Stimulated activated CD4-positive, alpha-beta T cell treated with anti-CD3 and anti-CD28 coated beads, Interleukin-2, amount 100 ng/mL, for 4 hours (primary cell): Measurements from ENCODE around the gene TMPRSS13.

Source experiments
- DNase-seq: peaks from one replicate; pipeline ENCODE4 v3.0.0-alpha.2; 2020; ENCODE audit warnings: low read depth

Gene TMPRSS13

DNA sequence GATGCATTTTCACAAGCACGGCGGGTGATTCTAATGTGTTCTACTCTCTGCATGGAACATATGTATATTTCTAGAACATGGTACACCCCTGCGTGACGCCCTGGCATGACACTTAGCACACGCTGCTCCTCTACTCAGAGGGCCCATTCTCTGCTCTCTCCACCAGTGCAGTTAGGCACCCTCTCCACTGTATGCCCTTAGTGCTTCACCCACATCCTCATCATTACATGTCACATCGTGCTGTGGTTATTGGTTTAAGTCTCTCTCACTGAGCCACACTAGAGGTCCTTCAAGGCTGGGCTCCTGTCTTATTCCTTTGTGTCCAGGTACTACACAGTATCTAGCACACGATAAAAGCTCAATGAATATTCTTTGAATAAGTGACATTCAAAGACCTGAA lies 16.7 kb downstream of the TMPRSS13 start:
- DNase-seq: no peak

DNA sequence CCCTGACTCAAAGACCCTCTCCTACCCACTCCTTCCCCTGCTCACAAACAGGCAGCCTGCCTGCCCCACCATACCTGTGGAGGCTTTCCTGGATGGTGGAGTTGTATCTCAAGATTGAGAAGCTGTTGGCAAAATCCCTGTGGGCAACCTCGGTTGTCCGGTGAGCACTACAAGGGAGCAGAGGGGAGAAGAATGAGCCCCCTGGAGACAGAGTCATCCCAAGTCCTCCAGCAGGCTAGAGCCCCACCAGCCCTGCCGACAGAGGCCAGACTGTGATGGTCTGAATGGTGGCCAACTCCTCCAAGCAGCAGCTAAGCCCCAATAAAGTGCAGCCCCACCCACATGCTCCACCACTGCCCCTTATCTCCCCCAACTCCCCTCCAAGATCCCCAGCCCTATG lies 17.5 kb downstream of the TMPRSS13 start:
- no peak for DNase-seq

DNA sequence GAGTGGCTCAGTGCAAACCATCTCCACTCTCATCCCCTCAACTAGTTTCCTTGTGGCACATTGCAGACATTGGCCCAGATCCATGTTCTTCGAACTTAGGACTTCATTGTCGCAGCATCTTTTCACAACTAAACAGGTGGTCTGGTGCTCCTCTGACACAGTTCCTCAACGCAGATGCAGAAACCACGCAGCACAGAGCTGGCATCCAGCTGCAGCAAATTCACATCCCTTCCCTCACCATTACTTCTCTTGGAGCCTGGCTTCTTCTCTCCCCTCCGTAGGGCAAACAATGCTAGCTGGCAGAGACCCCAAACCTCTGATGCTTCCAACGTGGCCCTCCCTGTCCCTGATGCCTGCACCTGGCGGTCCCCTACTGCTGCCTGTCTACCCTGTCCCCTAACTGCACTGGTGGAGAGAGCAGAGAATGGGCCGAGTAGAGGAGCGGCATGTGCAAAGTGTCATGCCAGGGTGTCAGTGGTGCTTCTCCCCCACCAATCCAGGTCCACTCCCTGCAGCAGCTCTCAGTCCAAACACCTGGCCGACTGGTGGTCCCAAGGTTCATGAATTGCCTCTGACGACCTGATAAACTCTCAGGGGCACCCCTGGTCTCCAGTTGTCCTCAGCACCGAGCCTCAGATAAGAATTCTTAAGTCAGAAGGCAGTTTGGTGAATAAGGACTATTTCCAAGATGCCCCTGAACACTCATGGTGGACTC lies 18.1 kb downstream of the TMPRSS13 start:
- DNase-seq: no peak

DNA sequence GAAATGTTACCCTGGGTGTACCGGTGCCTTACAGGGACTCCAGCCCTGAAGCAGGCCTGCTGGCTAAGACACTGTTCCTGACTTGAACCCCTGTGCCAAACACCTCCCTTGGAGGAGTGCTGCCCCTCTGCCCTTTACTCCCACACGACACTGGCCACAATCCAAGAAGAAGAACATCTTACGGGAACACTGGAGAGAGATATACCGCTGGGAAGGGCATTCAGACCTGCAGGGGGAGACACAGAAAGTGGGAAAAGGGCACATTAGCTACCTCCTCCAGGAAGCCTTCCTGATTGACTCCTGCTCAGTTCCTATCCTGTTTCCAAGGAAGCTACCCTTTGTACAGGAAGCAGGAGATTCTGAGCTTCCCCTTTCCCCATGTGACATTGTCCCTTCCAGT lies 18.7 kb downstream of the TMPRSS13 start:
- DNase-seq: no peak

DNA sequence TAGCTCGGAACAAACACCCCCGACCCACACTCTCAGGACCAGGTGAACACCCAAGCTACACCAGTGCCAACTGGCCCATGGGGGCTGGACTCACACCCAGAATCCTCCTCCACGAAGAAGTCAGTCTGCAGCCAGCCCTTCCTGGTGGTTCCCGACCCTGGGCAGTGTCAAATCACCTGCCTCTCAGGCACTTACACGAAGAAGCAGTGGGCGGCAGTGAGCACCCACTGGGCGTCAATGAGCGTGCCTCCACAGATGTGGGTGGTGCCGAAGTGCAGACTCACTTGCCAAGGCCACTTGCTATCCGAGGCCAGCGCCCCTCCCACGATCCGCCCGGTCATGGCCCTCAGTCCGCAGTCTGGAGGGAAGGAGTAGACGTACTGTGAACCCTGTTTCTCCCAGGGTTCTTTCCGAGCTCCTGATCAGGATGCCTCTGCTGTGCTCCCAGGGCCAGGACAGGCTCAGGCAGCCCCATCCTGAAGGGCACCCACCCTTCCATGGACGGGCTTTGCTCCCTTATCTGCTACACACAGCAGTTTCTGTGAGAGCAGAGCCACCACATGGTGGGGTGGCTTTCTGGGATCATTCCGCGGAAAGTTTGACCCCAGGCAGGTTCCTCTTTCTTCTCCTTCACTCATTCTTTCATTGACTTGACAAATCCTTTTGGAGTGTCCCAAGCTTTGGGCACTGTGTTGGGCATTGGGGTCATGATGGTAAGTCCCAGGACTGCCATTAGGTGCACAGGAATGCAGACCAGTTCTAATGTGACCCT lies 19.4 kb downstream of the TMPRSS13 start:
- no peak for DNase-seq

DNA sequence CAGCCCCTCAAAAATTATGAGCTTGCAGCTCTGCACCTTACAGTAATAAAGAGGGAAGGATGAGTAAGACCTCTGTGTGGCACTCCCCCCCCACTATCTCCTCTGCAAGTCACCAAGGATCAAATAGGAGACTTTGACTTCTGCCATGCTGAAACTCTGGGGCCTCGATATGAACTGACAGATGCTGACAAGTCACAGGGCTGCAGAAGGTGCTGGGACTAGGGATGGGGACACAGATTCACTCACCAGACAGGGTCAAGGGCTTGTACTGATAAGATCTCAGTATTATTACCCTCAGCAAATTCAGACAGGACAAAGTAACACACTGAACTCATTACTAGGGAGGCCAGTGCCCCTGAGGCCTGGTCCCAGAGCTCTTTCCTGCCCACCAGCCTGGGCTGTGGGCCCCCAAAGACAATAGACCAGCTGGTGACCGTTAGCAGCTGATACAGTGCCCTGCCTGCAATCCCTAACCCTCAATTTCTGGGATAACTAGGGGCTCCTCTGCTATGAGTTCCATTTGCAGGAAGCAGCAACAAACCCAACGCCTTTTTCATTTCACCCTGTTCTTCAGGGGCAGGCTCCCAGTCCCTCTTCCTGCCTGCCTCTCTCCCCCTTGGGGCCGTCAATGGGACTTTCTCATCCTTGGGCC lies 20.1 kb downstream of the TMPRSS13 start:
- DNase-seq: no peak

DNA sequence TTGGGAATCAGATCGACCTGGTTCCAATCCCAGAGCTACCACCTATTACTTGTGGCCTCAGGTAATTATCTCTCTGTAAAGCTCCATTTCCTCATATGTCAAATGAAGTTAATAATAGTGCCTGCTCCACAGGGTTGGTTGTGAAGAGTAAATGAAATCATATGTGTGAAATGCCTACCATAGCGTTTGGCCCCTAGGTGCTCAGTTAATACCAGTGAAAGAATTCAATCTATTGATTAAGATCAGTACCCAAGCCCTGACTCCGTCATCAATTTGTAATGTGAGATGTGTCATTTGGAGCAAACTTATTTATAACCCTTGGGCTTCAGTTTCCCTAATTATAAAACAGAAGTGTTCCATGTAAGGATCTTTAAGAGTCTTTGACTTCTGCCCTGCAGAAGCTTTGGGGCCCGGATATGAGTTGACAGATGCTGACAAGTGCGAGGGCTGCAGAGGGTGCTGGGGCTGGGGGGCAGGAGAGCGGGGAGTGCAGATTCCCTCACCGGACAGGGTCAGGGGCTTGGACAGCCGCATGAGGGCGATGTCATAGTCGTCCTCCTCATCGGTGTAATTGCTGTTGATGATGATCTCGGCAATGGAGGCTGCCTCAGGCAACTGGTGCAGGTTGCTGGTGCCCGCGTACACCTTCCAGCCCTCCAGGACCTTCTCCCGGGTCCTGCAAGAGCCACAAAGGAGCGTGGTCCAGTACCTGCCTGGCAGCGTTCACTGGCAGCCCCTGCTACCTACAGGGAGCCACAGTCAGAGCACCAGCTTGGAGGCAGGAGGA lies 20.9 kb downstream of the TMPRSS13 start:
- DNase-seq: no peak

DNA sequence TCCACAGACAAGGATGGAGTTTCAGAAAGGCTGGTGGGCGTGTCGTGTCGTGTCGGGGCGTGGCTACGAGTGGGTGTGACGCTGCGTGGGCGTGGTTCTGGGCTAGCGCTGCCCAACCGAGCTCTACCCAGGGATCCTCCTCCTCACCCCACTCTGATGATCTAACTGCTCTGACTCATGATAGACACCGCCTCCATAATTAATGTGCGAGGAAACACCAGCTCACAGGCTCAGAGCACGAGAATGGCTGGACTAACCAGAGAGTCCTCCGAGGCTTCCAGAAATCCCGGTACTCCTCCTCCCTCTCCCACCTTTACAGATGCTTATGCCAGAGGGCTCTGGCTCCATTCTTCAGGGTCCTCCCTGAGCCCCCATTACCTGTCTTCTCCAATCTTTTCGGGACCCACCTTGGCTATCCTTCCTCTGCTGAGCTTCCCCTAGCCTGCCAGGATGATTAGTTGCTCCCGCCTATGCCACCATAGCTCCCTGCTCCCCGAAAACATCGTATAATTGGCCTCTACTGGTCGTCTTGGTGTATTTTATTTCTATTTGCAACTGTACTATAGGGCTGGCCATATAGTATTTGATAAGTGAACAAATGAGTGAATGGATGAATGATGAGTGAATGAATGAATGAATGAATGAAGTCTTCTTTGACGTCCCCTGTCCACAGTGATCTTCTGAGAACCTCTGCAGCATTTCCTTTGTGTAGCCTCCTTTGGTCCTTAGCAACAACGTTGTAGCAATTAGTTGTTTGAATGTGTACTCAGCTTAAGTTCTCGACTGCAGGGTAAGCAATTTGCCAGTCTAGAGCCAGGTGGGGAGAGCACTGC lies 21.7 kb downstream of the TMPRSS13 start:
- peak; percentile 71 for DNase-seq

DNA sequence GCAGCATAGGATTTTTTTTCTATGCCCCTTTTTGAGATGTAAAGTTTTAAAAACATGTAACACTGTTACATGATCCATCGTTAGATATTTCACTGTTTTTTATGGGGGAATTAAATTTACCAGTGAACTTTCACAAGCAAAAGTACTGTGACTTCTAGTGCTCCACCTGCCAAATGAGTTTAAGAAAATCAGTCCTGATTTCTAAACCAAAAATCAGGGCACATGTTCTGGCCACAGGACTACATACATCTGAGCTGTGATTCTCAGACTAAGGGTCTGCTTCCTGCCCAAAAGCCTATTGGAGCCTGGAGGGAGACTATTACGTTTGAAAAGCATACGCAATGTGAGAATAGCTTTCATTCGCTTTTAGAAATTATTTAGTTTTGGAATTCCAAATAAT lies 22.5 kb downstream of the TMPRSS13 start:
- DNase-seq: no peak

DNA sequence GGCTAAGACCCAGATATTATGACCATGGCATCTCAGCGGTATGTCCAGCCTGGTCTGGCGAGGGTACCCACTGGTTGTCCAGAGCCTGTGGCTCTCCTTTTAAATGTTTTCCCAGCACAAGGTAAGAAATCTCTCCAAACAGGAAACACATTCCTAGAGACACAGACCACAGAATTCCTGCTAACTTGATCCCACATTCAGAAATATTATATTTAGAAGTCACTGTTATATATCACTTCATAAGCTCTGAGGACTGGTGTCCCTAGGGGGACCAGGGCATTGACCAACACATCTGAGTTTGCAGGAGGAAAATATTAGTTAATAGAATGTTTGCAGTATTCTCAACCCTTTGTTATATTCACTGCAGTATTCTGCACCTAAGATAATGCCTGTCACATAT lies 23.1 kb downstream of the TMPRSS13 start:
- no peak for DNase-seq

DNA sequence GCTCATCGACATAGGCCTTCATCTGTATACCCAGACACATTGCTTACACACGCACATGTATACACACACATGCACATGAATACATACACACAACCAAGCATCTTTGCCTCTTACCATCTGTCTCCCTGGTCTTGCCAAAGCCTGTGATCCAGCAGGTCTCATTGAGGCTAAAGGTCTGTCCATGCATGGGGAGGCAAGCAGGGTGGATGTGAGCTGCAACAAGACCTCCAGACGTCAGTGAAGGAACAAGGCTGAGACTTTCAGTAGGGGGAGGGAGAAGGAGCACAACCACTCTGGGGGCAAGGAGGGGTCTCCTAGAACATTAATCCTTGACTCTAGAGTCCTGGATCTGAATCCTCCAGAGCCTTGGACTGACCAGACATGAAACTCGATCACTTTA lies 23.7 kb downstream of the TMPRSS13 start:
- no peak for DNase-seq

DNA sequence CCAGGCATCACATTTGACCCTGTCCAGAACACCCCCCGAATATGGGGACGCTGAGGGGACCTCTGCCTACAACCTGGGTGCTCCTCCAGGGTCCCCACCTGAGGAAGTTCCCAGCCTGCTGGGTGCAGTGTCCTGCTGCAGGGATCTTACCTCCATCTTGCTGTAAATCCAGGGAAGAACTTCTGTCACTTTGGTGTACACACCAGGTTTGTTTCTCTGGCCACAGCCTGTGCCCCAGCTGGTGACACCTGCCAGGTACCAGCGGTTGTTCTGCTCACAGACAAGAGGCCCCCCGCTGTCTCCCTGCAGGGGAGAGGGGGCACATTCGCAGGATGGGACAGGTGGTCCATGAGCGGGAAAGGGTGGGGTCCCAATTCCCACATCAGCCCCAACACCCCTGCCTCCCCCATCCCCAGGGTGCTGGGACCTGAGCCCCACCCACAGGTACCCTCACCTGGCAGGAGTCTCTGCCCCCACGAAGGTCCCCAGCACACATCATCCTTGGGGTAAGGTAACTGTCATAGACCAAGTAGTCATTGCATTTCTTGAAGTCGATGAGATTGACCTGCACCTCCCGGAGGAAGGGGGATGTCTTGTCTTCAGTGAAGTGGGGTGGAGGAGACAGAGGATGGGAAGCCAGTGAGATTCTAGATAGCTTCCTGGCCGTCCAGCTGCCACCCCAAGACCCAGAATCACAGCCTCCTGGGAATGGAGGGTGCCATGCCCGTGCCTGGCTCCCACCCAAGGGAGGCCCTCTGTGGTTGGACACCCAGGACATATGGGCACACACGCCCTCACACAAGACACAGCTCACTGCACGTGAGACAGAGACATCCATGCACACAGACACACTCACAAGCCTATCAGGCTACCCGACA lies 25.5 kb downstream of the TMPRSS13 start:
- no peak for DNase-seq

DNA sequence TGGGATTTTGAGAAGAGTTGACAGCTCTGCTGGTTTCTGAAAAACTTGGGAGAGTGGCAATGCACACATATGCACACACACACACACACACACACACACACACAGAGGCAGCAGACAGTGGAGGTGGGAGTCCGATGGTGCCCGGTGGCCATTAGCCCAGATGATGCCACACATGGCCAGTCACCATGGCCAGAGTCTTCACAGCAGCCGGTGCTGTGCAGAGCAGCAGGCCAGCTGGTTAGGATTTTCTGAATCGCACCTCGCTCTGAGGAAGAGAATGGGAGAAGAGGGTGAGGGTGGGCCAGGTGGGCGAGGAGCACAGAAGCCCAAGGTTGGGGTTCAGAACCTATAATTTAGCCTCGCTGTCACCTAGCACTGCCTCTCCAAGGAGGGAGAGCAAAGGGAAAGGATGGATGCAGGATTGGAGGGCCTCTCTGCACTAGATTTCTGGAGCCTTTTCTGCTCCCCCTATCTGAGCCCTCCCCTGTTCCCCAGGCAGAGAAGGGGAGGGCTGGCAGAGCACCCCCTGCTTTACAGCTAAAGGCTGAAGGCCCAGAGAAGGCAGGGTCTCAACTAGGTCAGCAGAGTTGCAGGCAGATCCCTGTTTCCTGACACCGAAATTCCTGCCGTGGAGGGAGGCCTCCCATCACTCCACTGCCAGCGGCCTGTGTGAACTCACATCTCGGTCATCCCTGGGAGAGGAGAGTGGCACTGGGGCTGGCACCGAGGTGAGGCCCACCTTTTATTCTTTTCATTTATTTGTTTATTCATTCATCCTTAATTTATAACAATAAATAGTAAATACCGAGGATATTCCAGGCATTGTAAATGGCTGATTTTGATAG lies 27.0 kb downstream of the TMPRSS13 start:
- no peak for DNase-seq

DNA sequence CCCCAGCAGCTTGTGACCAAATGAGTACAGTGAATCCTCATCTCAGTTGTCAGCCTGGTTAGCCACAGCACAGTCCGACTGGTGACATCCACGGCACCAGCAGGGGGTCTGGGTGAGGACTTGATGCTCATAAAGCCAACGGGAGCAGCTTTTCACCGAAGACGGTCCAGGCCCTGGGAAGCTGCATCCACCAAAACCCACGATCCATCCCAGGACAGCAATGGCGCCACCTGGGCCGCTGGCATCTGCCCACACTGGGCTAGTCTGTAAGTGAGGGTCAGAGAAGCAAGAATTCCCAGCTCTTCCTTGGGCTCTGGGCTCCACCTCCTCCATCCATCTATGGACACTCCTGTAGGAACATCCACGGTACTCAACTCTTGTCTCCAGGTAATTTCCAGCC lies 27.6 kb downstream of the TMPRSS13 start:
- no peak for DNase-seq

DNA sequence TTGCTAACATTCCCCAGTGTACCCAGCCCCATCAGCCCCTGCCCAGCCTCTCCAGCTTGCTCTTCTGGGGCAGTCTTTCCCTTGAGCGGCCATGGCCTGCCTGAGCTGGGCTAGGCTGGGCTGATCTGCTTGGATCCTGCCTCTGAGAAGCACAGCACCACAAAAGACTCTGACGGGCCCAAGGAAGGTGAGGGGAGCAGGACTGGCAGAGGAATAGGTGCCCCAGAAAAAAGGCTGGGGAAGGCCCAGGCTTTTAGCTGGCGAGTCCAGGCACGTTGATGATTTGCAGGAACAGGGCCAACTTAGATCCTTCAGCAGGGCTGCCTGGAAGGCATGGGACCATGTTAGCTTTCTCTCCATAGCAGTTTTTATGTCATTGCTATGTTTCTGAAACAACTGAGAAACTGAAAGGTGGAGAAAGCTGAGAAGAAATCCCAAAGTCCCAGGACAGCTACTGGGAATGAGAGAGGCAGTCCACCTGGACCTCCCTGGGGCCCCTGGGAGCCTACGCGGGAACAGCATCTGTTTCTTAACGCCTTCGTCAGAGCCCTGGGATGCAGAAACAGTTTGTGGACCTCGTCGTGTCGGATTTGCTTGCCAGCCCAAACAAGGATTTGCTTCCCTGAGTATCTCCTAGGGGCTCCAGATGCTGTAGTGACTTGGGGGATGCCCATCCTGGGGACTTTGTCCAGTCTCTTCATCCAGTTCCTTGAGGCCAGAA lies 28.3 kb downstream of the TMPRSS13 start:
- no peak for DNase-seq

DNA sequence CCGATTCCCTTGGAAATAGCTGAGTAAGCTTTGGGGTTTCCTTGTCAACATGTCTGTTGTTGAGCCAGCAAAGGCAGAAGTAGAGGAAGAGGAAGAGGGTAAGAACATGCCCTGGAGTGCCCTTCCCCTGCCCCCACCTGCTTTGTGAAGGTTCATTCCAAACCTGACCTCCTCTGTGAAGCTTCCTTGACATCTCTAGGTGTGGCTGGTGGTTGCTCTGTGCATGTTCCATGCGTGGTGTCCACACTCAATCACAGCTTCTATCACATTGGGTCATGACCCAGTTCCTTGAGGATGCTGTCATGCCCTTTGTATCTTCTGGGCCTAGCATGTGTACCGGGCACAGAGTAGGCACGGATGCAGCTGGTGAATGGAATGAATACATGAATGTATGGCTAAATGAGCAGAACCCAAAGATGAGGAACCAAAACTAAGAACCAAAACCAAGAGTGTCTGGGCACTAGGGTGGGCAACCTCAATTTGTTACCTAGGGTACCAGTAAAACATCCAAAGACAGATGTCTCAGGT lies 29.0 kb downstream of the TMPRSS13 start:
- no peak for DNase-seq

DNA sequence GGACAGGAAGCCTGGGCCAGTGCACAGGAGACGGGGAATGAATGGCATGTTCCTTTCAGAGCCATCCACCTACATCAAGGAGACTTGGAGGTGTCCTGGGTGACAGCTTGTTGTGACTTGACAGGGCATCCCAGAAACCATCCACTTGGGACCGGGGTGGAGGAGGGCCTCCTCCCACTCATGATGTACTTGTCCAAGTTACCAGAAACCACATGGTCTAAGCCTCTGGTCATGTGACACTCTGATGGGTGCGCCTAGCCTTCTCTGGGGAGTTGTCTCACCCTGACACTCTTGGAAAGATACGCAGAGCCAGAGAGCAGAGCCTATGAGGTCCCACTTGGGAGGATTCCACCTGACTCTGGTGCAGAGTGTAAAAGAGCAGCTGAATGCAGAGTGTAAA lies 31.1 kb downstream of the TMPRSS13 start:
- DNase-seq: no peak

DNA sequence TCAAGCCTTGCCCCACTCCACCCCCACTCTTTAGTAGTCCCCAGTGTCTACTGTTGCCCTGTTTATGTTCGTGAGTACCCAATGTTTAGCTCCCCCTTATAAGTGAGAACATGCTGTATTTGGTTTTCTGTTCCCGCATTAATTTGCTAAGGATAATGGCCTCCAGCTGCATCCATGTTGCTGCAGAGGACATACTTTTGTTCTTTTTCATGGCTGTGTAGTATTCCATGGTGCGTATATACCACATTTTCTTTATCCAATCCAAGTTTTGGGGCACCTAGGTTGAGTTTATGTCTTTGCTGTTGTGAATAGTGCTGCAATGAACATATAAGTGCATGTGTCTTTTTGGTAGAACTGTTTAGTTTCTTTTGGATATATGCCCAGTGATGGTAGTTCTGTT lies 36.6 kb downstream of the TMPRSS13 start:
- DNase-seq: no peak

DNA sequence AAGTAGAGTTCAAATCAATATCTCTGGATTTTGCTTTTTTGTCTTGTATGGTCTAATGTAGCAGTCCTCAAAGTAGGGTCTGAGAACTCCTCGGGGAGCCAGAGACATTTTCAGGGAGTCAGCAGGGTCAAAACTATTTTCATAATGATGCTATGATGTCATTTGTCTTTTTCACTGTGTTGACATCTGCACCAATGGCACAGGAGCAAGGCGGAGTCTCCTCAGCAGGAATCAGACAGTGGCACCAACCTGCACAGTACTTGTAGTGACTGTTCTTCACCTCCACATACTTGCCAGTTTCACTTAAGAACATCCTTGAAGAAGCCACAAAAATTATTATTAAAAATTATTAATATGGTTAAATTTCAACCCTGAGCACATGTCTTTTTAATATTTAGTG lies 37.8 kb downstream of the TMPRSS13 start:
- no peak for DNase-seq
